Measurements from ENCODE around the gene PEX13. TPM values are rescaled to one million over a fixed set of nuclear protein-coding genes. Genes with fewer than 3 reads are reported as not detected.
"Not testable (repeated sequence)": the region's sequence is repeated elsewhere in the genome, so short reads cannot be mapped to it uniquely, and the experiment has no call there.

PEX13 gene, protein sequence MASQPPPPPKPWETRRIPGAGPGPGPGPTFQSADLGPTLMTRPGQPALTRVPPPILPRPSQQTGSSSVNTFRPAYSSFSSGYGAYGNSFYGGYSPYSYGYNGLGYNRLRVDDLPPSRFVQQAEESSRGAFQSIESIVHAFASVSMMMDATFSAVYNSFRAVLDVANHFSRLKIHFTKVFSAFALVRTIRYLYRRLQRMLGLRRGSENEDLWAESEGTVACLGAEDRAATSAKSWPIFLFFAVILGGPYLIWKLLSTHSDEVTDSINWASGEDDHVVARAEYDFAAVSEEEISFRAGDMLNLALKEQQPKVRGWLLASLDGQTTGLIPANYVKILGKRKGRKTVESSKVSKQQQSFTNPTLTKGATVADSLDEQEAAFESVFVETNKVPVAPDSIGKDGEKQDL
- 16.9 and 20.3 TPM in 2 replicates for total RNA-seq

DNA sequence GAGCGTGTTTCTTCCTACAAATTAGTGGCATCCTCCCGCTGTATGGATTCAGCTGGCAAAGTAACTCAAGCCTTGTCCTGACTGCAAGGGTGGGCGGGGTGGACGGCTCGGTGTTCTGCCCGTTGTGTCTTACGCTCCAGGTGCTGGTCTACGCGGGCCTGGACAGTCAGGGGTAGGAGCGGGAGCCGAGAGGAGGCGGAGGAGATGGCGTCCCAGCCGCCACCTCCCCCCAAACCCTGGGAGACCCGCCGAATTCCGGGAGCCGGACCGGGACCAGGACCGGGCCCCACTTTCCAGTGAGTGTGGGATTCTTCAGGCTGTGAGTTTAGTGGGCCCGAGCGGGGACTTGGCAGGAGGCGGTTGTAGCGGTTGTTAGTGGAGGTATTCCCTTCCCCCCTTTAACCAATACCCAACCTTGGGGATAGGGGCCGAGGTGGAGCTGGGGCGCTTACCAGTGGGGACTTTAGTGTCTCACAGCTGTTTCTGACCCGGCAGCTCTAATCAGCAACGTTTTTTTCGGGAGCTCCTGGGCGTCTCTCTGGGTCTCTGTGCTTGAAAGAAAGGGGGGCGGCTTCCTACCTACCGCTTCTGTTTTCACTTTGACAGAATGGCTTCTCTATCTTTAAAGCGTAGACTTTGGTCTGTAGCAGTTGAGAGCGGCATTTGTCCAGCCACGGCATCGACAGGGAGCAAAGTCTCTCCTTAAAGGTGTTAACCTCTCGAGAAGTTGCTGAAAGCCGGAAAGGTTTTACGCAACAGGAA lies at the start of gene PEX13, which contains the start of gene PUS10:
Gene PEX13, plus strand, starts transcription at position 165 of the 762 bp plus-strand sequence. Its CDS starts 40 bp downstream, at position 205.
Gene PUS10, minus strand, starts transcription at position 700 of the 762 bp plus-strand sequence. CDS start 6,365 bp downstream, outside the sequence.
- intact Hi-C loops (cut with micrococcal nuclease): loop anchor here (1.0 to 5.0 kb wide), 8 partner anchors 48 to 1690 kb away; partner anchors contain the start of genes CCT4, EHBP1, PAPOLG and REL

DNA sequence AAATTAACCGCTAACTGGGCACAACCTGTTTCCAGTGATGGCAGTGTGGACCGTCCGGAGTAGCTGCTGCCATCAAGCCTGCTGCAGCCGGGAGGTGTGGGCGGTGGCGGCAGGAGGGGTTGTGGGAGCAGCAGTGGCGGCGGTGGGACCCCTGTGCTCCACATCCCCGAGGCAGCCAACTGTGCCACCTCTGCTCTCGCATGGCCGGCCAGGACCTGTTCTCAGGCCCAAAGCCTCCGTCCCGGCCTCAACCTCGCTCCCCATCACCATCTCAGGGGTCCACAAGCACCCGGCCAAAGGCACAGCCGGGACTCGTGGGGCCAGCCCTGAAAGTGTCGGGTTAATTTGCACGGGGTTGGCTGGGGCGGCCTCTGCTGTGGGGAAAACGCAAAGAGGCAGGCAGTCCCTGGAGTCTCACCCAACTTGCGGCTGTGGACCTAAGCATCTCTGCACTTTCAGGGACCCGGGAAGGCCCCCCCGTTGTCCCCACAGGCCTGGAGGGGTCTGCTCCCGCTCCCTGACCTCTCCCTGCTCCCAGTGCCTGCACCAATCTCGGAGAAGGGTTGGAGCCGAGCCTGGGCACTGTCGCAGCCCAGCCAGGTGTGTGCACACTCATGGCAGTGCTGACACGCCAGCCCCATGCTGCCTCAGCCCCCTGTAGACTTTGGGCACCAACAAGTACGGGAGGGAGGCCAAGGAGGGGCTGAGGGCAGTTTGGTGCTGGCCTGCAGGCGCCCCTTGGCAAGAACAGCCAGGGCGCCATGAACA lies 44.4 kb upstream of the PEX13 start:
- intact Hi-C loops (cut with micrococcal nuclease): no loop called here

DNA sequence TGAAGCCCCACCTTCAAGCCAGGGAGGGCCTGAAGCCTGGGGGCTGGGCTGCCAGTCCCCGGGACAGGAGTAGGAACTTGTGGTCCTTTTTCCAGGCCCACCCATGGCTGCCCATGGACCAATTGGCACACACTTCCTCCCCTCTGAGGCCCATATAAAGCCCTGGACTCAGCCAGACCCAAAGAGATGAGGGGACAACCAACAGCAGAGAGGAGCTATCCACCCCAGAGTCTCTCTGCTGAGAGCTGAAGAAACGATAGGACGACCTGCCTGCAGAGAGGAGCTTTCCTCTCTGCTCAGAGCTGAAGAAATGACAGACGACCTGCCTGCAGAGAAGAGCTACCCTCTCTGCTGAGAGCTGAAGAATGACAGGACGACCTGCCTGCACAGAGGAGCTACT lies 43.8 kb upstream of the PEX13 start:
- intact Hi-C loops (cut with micrococcal nuclease): no loop called here

DNA sequence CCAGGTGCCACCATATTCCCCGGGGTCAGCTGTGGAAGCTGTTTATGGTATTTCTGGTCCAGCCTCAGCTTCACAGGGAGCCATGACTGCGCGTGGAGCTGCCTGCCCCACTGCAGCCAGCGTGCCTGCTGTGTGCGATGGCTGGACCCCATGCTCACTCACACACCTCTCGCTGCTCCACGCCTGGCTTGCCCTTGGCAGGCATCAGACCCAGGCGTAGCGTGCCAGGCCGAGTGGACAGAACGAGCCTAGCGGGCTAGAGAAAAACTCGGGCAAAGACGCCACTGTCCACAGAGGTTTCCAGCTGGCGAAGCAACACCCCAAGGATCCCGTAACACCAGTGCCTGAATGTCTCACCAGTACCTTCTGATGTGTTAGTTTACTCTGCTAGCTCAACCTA lies 42.9 kb upstream of the PEX13 start:
- intact Hi-C loops (cut with micrococcal nuclease): no loop called here

DNA sequence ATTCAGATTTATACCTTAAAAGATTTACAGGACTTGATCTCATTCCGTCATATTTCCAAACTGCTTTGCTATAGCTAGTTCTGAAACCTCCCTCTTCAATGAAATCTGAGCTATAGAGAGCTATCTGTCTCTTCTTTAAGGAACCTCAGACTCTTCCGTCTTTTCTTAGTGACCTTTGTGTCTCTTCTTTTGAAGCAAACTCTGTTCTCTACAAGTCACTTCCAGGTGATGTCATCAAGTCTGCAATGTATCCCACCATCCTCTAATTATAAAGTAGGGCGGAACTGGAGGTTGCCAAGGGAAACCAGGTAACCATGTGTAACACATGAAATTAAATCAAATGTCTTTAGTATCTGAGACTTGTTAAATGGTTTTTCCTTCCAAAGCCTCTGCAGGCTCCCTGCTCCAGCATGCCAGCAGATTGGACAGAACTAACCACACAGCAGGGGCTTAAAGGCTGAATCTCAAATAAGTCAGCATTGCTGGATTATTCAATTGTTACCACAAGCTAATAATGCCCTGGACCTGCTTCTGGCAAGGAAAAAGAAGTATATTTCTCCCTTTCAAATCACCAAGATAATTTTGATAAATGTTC lies 41.2 kb upstream of the PEX13 start:
- intact Hi-C loops (cut with micrococcal nuclease): no loop called here

DNA sequence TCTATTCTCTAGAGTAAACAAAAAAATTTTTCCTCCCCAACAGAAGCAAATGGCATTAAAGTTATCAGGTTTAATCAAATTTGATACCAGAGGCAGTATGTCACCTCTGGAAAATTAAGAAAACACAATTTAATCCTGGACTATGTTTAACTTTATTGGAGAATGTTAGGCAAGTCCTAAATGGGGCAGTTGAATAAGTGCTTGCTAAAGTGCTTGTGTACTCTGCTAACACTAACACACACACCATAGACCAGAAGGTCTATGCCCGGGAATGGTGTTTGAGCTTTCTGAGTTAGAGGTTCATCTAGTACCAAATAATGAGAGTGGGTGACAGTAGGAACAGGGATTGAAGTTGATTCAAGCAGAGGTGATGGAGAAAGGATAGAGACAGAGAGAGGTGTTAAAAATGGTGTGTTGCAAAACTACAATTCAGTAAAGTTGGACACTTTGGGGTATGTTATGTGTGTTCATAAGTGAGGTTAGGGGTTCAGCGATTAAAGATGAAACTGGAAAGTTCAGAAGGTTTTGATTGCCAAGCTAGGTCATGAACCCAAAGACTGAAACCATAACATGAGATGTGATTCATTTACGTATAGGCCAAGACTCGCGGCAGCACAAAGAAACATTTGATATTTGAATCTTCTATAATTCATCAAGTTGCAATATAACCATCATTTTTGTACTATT lies 40.5 kb upstream of the PEX13 start:
- intact Hi-C loops (cut with micrococcal nuclease): no loop called here

DNA sequence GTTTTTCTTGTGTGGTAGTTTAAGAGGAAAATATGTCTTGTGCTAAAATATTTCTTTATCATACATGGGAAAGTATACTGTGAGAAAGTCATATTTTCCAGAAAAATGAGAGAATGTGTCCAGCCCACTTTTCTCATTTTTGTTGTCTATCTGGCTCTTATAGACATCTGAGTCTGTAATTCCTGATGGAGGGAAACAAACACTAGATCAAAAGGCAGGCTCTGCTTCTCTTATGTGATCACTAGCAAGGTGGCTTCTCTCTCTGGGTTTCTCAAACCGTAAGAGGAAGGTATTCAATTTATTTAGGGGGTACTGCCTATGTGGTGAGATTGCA lies 40.0 kb upstream of the PEX13 start:
- intact Hi-C loops (cut with micrococcal nuclease): no loop called here

DNA sequence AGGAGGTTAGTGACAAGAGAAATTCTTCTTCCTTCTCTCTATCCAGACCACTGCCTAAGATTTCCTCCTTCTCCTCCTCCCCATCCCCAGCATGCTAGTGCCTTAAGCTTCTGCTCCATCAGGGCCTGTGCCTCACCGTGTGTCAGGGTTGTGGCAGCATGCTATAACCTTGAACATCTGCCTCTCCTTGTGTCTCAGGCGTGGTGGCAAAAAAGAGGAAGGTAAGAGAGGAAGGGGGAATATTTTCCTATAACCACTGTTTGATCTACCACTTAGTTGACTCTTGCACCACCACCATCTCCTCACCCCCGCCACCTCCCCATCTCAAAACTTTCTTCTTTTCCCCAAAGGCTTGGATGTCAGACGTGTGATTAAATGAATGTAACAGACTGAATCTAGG lies 38.3 kb upstream of the PEX13 start:
- intact Hi-C loops (cut with micrococcal nuclease): no loop called here

DNA sequence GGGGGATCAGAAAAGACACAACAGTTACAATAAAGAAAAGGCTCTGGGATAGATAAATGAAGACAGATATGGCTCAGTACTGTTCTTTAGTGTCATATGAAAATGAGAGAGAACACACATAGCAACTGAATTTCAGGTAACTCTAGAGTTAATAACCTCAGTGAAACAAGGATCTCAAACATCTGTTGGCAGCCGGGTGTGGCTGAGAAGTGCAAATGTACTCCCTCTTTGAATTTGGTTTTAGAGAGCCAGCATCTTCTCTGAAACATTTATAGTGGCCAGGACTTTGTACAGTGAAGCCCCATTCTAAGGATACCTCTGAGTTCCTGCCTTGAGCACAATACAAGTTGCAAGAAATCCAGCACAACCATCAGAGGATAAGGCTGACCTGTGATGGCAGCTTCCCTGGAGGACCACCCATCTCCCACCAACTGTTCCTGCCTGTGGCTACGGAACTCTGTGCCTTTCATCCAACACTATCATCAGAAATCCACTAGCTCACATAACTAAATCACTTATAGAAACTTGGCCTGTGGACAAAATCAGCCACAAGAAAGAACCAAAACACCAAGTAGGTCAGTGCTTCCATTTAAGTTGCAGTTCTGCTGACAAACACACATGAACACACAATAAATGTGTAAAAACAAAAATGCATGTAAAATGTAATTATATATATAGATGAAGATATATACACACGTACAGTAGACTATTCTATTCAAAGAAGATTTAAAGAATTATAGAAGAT lies 37.3 kb upstream of the PEX13 start:
- intact Hi-C loops (cut with micrococcal nuclease): no loop called here

DNA sequence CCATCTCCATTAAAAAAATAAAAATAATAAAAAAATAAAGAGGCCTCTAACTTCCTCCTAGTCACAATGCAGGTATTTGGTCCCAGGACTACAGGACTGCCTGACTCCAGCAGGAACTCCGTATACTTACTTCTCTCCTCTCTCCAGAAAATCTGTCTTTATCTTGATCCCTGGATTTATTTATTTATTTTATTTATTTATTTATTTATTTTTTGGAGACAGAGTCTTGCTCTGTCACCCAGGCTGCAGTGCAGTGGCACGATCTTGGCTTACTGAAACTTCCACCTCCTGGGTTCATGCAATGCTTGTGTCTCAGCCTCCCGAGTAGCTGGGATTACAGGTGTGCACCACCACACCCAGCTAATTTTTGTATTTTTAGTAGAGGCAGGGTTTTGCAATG lies 35.5 kb upstream of the PEX13 start:
- intact Hi-C loops (cut with micrococcal nuclease): not testable (repeated sequence)

DNA sequence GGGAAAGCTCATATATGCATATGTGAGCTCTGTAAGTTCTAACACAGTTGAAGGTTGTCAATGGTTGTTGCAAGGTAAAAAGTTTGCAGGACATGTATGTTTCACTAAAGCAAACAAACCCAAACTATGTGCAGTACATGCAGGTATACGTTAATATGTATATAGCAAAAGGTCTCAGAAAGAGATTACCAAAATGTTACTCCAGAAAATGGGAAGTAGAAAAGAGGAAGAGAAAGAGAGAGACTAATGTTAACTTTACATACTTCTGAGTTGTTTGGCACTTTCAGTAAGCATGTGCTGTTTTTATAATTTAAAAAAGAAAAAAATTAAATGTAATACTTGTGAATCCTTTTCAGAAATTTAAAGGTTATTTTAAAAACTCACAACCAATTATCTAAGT lies 32.8 kb upstream of the PEX13 start:
- intact Hi-C loops (cut with micrococcal nuclease): no loop called here

DNA sequence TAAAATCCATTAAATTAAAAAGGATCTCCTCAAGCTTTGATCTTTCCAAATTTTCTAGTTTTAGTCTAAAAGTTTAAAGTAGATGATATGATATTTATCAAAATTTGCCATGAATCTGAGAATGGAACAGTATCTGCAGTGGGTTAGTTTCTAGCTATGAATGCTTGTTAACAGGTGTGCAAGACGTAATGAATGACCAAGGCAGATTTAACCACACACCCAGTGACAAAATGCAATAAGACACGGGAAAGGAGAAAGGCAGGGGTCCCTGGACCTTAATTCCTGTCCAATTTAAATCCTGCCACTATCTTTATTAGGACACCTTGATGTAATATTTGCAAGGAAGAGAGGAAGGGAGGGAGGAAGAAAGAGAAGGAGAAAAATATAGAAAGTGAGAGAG lies 30.5 kb upstream of the PEX13 start:
- intact Hi-C loops (cut with micrococcal nuclease): no loop called here

DNA sequence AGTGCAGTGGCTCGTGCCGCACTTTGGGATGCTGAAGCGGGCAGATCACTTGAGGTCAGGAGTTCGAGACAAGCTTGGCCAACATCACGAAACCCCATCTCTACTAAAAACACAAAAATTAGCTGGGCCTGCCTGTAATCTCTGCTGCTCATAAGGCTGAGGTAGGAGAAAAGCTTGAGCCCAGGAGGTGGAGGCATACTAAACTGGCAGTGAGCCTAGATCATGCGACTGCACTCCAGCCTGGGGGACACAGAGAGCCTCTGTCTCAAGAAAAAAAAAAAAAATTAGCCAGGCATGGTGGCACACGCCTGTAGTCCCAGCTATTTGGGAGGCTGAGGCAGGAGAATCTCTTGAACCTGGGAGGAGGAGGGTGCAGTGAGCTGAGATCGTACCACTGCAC lies 29.9 kb upstream of the PEX13 start:
- intact Hi-C loops (cut with micrococcal nuclease): not testable (repeated sequence)

DNA sequence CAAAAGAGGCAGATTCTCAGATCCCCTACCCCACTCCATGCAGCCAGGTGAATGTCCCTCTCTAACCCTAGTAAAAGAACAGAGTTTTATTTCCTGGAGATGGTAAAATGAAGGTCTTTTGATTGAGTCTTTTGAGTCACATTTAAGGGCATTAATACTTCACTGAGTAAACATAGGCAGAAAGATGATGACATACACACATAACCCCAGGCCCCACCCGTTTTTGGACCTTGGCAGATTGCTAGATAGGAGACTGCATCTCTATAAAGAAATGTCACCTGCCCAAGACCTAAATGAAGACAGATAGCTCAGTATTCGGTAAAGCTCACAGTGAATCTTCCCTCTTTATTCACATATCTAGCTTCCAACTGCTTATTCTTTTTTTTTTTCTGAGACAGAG lies 28.3 kb upstream of the PEX13 start:
- intact Hi-C loops (cut with micrococcal nuclease): no loop called here

DNA sequence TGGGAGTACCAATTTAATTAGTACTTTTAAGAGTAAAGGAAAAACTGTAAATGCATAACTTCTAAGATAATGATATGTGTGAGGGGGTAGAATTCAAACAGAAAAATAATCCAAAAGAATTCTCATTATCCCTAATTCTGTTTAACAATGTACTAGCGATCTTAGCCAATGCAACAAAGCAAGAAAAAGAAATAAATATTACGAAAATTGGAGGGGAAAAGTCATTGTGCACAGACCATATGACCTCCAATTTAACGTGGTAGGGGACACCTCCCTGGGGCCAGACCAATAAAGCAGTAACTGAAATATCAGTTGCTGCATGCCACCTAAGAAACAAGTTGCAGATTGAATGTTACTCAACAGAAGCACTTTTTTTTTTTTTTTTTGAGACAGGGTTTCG lies 25.9 kb upstream of the PEX13 start:
- intact Hi-C loops (cut with micrococcal nuclease): no loop called here

DNA sequence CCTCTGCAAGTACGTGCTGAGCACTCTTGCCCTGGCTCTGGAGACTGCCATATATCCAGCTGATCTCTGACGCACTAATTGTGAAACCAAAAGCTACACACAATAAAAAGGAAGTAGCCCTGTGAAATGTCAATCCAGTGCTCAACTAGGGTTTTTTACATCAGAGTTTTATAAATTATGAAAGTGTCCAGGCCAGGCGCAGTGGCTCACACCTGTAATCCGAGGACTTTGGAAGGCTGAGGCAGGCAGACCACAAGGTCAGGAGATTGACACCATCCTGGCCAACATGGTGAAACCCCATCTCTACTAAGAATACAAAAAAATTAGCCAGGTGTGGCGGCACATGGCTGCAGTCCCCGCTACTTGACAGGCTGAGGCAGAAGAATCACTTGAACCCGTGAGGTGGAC lies 24.5 kb upstream of the PEX13 start:
- intact Hi-C loops (cut with micrococcal nuclease): no loop called here

DNA sequence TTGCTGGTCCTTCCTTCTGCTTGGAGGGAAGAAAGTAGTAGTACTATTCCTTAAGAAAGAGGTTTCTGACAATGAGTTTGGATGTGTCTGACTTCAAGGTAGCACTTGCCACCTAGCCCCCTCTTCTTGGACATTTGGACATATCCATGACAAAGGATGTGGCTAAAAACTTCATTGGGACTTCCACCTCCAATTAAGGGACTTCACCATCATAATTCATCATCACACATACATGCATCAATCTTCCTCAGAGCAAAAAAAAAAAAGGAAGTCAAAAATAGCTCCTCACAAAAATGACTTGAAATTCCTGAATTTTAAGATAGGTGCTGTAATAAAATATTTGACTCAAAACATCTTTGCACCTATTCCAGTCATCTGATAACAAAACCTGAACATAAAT lies 23.4 kb upstream of the PEX13 start:
- intact Hi-C loops (cut with micrococcal nuclease): no loop called here

DNA sequence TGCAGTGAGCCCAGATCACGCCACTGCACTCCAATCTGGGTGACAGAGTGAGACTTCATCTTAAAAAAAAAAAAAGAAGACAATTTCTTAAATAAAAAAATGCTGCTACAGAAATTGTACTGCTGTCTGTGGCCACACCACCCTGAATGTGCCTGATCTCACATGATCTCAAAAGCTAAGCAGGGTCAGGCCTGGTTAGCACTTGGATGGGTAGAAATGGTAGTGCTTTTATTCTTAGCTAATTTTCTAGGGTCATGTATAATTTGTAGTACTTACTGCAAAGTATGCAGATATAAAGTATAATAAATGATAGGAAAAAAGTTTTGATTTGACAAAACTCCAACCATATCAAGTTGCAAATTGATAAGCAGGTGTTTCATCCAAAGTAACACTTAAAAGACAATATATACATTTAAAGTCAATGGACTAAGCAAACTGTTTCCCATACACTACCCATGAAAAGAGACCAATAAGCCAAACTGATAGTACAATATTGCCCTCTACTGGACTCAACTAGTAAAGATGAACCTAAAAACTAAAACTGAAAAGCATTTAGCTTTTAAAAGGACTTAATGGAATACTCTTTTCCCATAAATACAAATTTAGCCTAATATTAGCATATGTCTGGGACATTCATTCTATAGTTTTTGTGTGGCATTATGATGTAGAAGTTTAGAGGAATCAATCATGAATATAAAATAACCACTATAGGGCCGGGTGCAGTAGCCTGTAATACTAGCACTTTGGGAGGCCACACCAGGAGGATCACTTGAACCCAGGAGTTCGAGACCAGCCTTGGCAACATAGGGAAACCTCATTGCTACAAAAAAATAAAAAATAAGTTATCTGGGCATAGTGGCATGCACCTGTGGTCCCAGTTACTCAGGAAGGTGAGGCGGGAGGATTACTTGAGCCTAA lies 18.6 kb upstream of the PEX13 start:
- intact Hi-C loops (cut with micrococcal nuclease): loop anchor here (1.0 to 5.0 kb wide), 4 partner anchors 117 to 292 kb away; partner anchors contain the start of gene REL

DNA sequence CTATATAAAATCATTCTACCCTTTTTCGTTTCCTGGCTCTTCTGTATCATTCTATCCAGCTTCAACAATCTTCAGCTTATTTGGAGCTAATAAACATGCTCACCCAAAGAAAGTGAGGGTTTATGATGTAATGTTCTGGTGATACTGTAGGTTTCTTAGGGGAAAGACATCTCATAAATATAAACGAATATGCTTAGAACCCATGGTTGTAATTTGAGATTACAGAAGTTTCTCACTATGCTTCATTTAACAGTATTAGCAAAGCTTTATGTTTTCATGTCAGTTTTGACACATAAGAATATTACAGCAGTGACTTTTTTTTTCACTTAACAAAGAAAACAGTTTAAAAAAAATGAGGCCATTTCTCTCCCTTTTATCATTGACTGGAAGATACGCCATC lies 11.8 kb upstream of the PEX13 start:
- intact Hi-C loops (cut with micrococcal nuclease): no loop called here

Measured in T-helper 2 cell treated with Interferon-gamma antibody and Interleukin-4, amounts not matched to agents 100 ng/mL and 5 ng/mL, for 36 hours (primary cell).